ENCODE results near the gene MAGEA8.
"Not testable (repeated sequence)": the region's sequence is repeated elsewhere in the genome, so short reads cannot be mapped to it uniquely, and the experiment has no call there.

Gene MAGEA8

GRCh38 chrX:149908727-149909126 lies 27.7 kb downstream of the MAGEA8 start:
- DNase-seq = no peak

DNA sequence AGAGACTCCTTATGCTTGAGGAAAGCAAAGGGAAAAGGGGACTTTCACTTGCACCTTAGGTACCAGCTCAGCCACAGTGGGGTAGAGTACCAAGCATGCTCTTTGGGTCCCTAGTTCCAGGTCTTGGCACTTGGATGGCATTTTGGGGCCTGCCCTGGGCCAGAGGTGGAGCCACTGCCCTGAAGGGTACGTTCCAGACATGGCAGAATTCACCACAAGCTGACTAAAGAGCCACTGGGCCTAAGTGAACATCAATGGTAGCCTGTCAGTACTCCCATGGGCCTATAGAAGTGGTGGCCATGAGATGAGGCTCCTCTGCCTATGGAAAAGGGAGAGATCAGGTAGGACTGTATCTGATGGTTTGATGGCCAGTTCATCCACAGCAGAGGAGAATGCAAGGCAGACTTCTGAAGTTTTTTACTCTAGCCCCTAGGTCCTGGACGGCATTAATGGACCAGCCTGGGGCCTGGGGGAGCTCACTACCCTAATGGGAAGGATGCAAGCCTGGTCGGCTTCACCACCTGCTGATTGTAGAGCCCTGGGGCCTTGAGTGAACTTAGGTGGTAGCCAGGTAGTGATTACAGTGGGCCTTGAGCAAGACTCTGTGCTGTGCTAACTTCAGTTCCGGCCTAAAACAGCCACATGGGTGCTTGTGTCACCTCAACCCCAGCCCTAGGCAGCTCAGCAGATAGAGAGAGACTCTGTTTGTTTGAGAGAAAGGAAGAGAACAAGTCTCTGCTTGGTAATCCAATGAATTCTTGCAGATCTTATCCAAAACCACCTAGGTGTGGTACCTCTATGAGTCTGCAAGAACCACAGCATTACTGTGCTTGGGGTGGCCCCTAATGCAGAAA lies 28.6 kb downstream of the MAGEA8 start:
- DNase-seq = no peak

- no peak for DNase-seq
Measured at GRCh38 chrX:149910178-149910695, 29.3 kb downstream of the MAGEA8 start.

- DNase-seq = no peak
Measured at GRCh38 chrX:149916745-149917392, 35.9 kb downstream of the MAGEA8 start.

- not testable (repeated sequence) for DNase-seq
Measured at GRCh38 chrX:149923836-149924235, 42.9 kb downstream of the MAGEA8 start.

- not testable (repeated sequence) for DNase-seq
Measured at GRCh38 chrX:149924434-149924833, 43.5 kb downstream of the MAGEA8 start.

GRCh38 chrX:149927245-149927963 lies 46.4 kb downstream of the MAGEA8 start:
- DNase-seq = not testable (repeated sequence)

GRCh38 chrX:149927964-149928258 lies 46.9 kb downstream of the MAGEA8 start:
- not testable (repeated sequence) for DNase-seq

GRCh38 chrX:149928635-149929034 lies 47.7 kb downstream of the MAGEA8 start:
- DNase-seq = not testable (repeated sequence)

DNA sequence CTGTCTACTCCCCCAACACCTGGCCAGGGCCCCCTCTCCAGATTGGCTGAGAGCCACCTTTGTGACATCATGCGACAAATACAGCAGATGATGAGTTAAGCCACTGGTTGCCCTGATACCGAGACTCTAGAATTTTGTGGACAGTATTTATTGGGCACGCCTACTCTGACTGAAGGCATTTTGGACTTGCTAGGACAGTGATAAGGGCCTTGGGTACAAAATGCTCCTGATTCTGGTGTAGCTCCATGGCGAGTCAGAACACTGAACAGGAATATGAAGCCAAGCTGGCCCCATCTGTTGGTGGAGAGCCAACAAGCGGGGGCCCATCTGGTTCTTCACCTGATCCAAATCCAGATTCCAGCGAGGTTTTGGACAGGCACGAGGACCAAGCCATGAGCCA lies 48.4 kb downstream of the MAGEA8 start, which contains the start of gene HSFX4:
HSFX4 (plus strand) TSS at position 174 of the 400 bp plus-strand sequence; CDS start at position 246, 72 bp downstream.
- not testable (repeated sequence) for DNase-seq

- DNase-seq = not testable (repeated sequence)
Measured at GRCh38 chrX:149931355-149931754, 50.4 kb downstream of the MAGEA8 start.

GRCh38 chrX:149932150-149932549 lies 51.2 kb downstream of the MAGEA8 start:
- DNase-seq = not testable (repeated sequence)

DNA sequence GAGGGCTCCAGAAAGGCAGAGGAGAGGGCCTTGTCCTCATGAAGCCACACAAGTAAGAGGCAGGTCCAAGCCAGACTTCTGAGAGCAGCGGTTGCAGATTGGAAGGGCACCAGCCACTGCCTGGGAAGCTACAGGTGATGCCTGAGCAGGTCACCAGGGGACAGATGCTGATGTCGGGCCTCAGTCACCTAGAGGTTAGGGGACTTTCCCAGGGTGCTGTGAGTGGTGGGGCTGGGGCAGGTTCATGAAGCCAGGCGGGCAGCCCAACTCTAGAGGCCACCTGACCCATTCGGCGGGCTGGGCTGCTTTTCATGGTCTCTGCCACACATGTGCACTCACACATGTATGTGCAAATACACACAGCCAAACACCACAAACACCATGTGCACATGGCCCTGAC lies 52.0 kb downstream of the MAGEA8 start:
- not testable (repeated sequence) for DNase-seq

GRCh38 chrX:149933547-149933946 lies 52.6 kb downstream of the MAGEA8 start:
- DNase-seq = not testable (repeated sequence)

All from SHP77 treated with DMSO at 0.1 percent for 48 hours (cell line).